Measurements from ENCODE around the gene DLX2.

Gene DLX2

GRCh38 chr2:172107690-172108586, 5.2 kb upstream of the DLX2 start:
- DNase-seq (ENCODE audit: low read depth): no peak

- DNase-seq (ENCODE audit: low read depth): peak; percentile 59
Observed at GRCh38 chr2:172106108-172106961, 3.6 kb upstream of the DLX2 start.

- no peak for DNase-seq (ENCODE audit: low read depth)
Observed at GRCh38 chr2:172105471-172106107, 2.9 kb upstream of the DLX2 start.

- DNase-seq (ENCODE audit: low read depth): peak; percentile 87
Observed at GRCh38 chr2:172103471-172104272, 972 bp upstream of the DLX2 start.

GRCh38 chr2:172101821-172102390, 794 bp downstream of the DLX2 start:
- peak; percentile 44 for DNase-seq (ENCODE audit: low read depth)

- DNase-seq (ENCODE audit: low read depth): peak; percentile 39
Observed at GRCh38 chr2:172100935-172101820, 1.5 kb downstream of the DLX2 start.

- no peak for DNase-seq (ENCODE audit: low read depth)
Observed at GRCh38 chr2:172100080-172100934, 2.4 kb downstream of the DLX2 start.

GRCh38 chr2:172099472-172100079, 3.1 kb downstream of the DLX2 start:
- DNase-seq (ENCODE audit: low read depth): no peak

GRCh38 chr2:172098650-172099471, 3.8 kb downstream of the DLX2 start:
- DNase-seq (ENCODE audit: low read depth): peak; percentile 88

- DNase-seq (ENCODE audit: low read depth): no peak
Observed at GRCh38 chr2:172098287-172098649, 4.4 kb downstream of the DLX2 start.

GRCh38 chr2:172097557-172098131, 5.1 kb downstream of the DLX2 start:
- peak; percentile 61 for DNase-seq (ENCODE audit: low read depth)

- DNase-seq (ENCODE audit: low read depth): peak; percentile 97
Observed at GRCh38 chr2:172096626-172097547, 5.8 kb downstream of the DLX2 start.

- peak; percentile 57 for DNase-seq (ENCODE audit: low read depth)
Observed at GRCh38 chr2:172095905-172096625, 6.6 kb downstream of the DLX2 start.

GRCh38 chr2:172095146-172095904, 7.4 kb downstream of the DLX2 start:
- peak; percentile 97 for DNase-seq (ENCODE audit: low read depth)
